ENCODE measurements around the gene SLC22A3.
"Not testable (repeated sequence)": the region's sequence is repeated elsewhere in the genome, so short reads cannot be mapped to it uniquely, and the experiment has no call there.

SLC22A3 gene

DNA sequence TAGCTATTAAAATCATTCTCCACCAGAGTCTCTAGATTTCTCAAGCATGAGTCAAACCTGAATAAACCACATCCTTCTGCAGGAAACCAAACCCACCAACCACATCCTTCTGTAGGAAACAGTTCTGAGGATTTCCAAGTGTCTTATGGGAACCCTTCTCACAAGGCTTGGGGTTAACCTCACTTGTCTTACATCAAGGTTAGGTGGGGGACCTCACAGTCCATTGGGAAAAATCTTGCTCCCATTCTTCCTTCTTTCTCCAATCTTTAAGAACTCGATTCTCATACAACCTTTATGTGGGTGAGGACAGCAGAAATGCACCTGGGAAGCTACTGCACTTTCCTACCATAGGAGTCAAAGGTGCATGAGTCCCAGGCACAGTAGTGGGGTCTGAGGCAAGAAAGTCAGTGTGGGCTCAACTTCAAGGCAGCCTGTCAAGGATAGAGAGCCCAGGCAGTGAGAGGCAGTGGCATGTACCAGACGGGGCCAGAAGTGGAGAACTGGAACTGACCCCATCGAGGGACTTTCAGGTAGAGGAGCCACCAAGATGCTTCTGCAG lies 114.5 kb downstream of the SLC22A3 start:
- peak; percentile 81 for DNase-seq
- in situ Hi-C loops (cut with MboI; ENCODE audit: low pct_unique_long_range_greater_than_20kb, low sequenced_read_pairs): loop anchor here (25.0 kb wide), 1 partner anchor 600 kb away; no protein-coding TSS in a partner anchor

DNA sequence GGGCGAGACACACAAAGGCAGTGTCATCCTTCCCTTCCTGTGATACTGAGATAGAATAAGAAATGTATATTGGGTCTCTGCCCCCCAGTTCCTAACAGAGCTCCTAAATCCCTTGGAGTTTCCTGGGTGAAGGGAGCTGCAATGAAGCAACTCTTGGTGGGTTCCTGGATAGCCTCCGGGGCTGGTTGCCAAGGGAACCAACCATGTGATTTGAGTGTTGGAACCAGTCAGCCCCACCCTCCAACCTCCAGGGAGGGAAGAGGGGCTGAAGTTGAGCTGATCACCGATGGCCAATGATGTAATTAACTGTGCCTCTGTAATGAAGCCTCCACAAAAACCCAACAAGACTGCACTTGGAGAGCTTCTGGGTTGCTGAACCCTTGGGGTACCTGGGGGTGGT lies 116.6 kb downstream of the SLC22A3 start:
- DNase-seq: no peak
- in situ Hi-C loops (cut with MboI; ENCODE audit: low pct_unique_long_range_greater_than_20kb, low sequenced_read_pairs): loop anchor here (25.0 kb wide), 1 partner anchor 602 kb away; no protein-coding TSS in a partner anchor

DNA sequence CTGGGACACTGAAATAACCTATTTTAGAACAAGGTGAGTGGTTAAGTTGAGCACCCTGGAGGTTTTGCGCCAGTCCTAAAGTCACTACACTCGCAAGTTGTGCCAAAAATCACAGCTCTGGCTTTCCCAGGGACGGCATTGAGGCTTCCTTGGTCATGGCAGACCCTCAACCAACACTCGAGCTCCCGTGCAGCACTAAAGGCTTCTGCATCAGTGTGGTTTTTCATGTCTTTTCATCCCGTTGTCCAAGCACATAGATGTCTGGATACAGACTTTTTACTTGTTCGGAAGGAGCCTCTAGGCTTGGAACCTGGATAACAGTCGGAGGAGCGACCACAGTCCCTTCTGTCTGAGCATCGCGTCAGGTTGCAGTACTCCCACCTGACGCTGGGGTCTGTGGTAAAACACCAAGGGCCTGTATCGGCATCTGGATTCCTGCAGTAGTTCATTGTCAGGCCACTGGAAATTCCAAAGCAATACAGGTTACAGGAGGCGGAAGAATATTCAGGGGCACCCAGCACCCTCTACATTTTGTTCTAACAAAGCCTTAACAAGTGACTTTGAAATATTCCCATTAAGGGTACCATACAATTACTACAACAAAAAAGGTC lies 119.2 kb downstream of the SLC22A3 start:
- in situ Hi-C loops (cut with MboI; ENCODE audit: low pct_unique_long_range_greater_than_20kb, low sequenced_read_pairs): loop anchor here (25.0 kb wide), 1 partner anchor 605 kb away; no protein-coding TSS in a partner anchor

DNA sequence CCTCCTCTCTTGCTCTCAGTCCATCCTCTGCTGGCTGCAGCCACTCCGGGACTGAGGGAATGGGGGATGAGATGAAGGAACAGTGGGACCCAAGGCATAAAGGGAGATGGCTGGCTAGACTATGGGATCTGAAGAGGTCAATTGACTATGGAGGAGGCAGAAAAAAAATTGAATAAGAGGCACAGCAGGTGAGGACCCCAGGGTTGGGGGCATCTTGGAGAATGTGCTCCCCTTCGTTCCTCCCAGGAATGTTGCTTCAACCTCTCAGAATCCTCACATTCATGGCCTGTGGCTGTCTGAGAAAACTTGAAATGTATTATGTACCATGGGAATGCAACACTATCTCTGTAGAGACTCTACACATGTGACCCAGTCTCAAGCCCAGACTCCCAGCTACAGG lies 121.0 kb downstream of the SLC22A3 start:
- DNase-seq: no peak
- in situ Hi-C loops (cut with MboI; ENCODE audit: low pct_unique_long_range_greater_than_20kb, low sequenced_read_pairs): loop anchor here (25.0 kb wide), 1 partner anchor 607 kb away; no protein-coding TSS in a partner anchor

More for the DNA sequence above, 119.2 kb downstream of the SLC22A3 start:
- not testable (repeated sequence) for DNase-seq

DNA sequence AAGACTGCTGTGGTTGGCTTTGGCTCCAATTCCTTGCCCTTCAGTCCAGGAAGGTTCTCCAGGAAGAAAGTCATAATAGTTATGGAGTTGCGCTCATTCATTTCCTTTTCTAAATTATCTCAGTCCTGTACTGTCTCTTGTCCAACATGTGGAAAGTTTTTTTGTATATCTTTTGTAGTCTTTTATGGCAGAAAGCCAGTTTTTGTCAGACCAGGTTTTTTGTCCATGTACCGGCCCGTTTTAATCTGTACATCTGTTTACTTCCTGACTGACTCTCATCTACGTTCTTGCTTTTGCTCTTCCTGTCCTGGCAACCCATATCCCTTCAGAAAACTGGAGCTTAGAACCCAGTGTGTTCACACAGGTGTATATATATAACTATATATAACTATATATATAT lies 127.9 kb downstream of the SLC22A3 start:
- DNase-seq; in situ Hi-C loops (cut with MboI; ENCODE audit: low pct_unique_long_range_greater_than_20kb, low sequenced_read_pairs): not testable (repeated sequence)

DNA sequence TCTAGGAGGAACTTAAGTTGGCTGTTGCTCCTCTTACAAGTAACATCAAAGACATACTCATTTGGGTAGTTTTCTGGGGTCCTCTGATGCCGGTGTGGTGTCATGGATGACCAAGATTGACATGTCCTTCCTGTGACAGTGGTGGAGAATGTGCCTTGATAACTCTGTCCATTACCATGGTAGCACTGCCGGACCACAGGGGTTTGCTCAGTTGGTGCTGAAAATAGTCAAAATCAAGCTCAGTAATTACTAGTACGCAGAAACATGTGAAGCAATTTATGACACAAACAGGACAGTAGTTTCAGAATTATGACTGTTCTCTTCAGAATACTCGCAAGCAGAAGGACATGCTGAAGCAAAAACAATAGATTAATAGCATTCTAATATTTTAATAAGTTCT lies 128.9 kb downstream of the SLC22A3 start:
- in situ Hi-C loops (cut with MboI; ENCODE audit: low pct_unique_long_range_greater_than_20kb, low sequenced_read_pairs); DNase-seq: not testable (repeated sequence)

DNA sequence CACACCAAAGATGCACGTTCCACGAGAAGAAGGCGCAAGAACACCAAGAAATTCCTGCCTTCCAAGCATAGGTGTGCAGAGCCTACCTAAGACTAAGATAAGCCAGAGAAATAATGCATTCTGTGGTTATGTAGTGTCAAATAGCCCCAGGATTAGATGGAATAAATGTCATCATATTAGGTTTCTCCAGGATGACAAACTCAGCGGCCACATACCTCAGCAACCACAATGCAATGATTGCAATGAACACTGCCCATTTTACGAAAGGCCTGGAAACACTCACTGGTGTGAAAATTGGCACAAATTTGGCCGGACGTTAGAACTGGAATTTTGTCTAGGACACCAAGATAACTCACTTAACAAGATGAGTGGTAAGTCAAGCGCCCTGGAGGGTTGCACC lies 129.7 kb downstream of the SLC22A3 start:
- in situ Hi-C loops (cut with MboI; ENCODE audit: low pct_unique_long_range_greater_than_20kb, low sequenced_read_pairs): no loop called here
- DNase-seq: no peak

DNA sequence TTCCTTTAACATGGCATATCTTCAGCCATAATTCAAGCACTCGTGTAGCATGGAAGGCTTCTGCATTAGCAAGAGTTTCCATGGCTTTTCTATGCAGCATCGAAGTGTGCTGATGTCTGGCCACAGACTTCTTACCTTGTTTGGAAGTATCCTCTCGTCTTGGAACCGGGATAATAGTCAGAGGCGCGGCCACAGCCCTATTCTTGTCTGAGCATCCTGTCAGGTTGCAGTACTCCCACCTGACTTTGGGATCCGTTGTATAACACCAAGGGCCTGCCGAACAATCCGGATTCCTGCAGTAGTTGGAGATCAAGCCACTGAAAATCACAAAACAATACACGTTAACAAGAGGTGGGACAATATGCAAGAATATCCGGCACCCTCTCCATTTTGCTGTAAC lies 138.9 kb downstream of the SLC22A3 start:
- in situ Hi-C loops (cut with MboI; ENCODE audit: low pct_unique_long_range_greater_than_20kb, low sequenced_read_pairs): no loop called here
- no peak for DNase-seq

DNA sequence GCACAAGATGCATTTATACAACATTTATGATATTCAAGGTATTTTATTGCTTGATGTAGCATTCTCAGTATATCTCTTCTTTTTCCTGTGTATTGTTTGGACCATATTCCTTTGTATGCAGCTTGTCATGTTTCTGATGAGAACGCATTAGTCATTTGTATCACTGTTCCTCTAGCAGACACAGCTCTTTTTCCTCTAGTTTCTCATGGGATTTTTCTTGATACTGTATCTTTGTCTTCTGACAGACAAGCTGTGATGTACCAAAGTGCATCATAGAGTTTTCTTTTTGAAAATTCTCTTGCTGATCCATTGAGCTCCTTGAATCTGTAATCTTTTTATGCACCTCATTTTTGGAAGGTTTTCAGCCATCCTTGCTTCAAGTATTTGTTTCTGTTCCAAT lies 140.9 kb downstream of the SLC22A3 start:
- in situ Hi-C loops (cut with MboI; ENCODE audit: low pct_unique_long_range_greater_than_20kb, low sequenced_read_pairs): no loop called here

DNA sequence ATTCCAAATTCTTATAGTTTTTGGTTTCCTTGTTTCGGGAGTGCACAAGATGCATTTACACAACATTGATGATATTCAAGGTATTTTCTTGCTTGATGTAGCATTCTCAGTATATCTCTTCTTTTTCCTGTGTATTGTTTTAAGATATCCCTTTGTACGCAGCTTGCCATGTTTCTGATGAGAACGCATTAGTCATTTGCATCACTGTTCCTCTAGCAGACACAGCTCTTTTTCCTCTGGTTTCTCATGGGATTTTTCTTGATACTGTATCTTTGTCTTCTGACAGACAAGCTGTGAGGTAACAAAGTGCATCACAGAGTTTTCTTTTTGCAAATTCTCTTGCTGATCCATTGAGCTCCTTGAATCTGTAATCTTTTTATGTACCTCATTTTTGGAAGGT lies 146.4 kb downstream of the SLC22A3 start:
- DNase-seq: no peak
- in situ Hi-C loops (cut with MboI; ENCODE audit: low pct_unique_long_range_greater_than_20kb, low sequenced_read_pairs): no loop called here

More for the DNA sequence above, 140.9 kb downstream of the SLC22A3 start:
- DNase-seq: no peak

DNA sequence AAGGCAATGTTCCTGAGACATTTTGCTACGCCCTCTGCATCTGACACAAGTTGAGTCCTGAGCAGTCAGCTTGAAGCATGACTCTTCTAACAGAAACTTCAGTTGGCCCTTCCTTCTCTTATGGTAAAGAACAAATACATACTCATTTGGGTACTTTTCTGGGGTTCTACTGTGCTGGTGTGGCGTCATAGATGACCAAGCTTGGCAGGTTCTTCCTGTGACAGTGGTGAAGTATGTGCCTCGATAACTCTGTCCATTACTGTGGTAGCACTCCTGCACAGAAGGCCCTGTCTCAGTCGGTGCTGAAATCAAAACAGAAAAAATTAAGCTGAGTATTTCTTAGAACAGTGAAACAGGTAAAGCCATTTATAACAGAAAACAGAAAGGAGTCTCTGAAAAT lies 152.5 kb downstream of the SLC22A3 start:
- in situ Hi-C loops (cut with MboI; ENCODE audit: low pct_unique_long_range_greater_than_20kb, low sequenced_read_pairs): no loop called here

More for the DNA sequence above, 152.5 kb downstream of the SLC22A3 start:
- DNase-seq: no peak
